8988T (cell line): ENCODE data around the gene CST9L.

Experiments
- DNase-seq: peaks from one replicate; pipeline ENCODE4 v3.0.0; 2011

Gene CST9L

DNA sequence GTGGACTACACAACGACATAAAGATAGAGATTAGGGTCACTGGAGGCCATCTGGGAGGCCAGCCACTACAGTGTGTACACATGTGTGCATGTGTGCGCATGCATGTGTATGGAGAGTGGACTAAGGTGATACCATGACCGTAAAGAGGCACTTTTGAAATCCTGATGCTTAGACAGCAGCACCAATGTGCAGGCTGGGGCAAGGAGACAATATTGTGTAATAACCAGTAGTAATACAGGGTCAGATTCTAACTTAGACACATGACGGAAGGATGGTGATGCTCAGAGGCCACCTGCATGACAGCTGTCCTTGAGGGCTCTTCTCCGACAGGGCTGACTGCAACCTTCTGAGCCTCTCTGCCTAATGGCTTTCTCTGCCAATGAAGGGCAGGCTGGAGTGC, 25.5 kb downstream of the CST9L start:
- DNase-seq: no peak

DNA sequence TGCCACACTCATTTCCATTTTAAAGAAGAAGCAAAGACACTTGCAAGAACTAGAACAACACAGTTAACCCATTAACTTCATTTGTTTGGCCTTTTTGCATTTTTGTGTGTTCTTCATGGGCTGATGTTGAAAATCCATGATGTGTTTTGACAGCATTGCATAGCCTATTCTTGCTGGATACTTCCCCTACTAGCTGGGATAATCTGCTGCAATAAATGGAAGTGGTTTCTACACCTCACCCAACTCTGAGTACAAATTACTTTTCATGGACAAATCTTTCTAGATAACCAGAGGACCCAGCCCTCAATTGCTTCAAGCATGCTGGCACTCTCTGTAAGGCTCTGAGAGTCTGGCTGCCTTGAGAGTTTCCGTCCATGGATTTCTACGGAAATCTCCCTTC, 26.5 kb downstream of the CST9L start:
- DNase-seq: no peak

DNA sequence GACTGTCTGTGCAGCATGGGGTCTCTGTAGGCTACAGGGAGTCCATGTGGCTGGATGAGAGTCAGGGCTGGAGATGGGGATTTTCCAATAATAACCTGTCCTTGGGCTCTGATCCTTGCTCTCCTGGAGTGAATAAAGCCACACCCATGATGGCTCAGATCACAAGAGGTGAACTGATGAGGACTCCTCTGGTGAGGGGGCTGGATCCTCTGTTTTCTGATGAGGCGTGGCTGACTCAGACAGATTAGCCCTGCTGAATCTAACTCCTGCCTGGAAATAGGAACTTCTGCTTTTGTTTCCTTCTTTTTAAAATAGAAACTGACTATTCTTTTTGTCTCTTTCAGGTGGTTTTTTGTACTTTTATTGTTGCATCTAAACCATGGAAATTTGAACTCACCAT, 27.0 kb downstream of the CST9L start:
- no peak for DNase-seq

DNA sequence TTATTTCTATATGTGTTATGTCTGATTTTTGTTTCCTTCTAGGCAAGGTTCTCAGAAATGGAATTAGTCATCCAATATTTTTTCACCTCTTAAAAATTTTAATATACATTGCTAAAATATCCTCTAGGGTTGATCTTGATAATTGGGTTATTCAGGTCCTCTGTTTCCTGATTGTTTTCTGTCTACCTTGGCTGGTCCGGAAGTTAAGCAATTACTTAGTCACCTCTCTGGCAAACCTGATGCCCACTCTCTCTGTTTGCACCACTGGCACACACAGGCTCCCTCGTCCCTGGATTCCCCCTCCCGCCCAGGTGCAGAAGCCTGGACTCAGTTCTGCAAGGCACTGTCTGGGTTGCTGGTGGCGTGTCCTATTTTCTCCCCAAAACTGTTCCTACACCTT, 27.7 kb downstream of the CST9L start:
- DNase-seq: no peak

DNA sequence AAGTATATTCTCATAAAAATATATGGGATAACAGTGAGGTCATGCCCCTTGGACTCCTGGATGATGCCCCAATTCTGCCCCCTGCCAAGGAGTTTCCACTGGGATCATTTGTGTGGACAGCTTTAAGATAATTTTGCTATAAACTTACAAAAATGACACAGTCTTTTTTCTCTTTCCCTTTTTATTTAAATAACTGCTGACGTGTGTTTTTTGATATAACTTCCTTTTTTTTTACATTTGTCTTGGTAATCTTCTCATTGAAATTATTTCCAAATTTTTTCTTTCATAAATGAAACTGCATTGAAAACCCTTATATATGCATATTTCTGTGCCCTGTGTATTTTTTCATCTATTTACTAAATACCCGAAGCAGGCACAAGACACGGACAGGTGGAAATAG, 31.3 kb downstream of the CST9L start:
- no peak for DNase-seq

DNA sequence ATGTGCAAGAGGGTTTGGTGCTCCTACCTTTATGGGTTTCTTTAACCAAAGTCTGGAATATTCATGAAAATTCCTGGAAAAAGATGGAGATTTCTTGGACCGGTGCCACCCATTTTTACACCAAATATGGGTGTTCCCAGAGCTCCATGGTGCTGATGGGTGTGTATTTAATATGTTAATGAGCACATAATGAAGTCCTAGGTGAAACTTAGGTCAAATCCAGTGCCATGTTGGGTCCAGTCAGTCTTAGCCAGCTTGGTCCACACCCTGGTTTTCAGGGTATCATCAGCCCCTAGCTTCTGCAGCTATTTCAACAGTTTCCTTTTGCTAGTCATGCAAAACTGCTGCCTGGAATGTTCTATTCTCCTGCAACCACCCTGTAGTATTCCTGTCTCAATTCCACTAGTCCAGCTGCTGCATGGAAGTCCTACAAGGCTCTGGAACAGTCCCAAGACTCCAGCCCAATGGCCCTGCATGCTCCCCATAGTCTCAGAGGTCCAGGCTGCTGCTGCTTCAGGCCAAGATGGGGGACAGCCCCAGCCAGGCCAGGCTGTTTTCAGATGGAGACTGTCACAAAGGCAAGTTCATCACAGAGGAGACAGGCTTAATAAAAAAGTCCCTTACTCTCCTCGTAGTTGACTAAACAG, 31.8 kb downstream of the CST9L start:
- no peak for DNase-seq

DNA sequence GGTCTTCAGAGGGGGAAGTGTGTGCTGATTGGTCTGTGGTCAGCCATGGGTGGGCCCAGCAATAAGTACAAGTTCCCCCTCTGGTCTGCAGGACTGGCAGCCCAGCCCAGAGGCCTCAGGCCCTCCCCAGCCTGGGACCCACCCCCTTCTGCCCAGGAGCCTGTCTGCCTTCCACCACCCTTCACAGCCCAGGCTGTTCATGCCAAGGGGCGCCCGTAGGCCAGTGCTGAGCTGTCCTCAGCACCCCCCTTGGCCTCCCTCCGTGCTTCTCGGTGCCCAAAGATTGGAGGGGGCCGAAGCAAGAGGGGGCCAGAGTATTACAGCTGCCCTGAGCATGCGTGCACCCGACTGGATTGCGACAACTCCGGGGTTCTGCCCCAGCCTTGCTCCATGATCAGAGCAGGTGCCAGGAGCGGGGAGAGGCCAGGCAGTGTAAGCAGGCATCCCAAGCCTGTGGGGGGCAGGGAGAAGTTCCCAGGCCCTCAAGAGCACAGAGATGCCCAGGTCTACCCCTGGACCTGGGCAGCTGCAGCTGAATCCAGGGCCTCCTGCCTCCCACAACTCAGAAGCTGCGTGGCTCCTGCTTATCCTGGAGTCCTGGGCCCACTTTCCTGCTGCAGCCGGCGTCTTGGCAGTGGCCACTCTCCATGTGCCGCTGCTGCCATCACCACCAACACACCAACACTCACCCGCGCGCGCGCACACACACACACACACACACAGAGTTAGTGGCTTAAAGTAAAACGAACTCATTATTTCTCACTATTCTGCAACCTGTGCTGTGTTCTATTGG, 33.3 kb downstream of the CST9L start:
- no peak for DNase-seq

DNA sequence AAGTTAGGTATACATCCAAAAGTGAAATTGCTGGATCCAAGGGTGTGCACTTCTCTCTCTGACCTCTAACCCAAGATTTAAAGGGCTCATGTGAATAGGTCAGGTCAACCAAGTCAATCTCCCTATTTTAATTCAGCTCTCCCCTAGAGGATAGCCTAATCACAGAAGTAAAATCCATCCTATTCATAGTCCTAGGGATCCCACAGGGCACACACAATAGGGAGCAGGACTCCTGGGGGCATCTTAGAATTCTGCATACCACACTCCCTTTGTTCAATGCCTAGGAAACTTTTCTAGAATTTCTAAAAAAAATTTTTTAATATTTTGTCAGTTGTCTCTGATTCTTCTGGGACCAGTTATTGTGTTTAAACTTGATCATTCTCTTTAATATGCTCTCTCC, 35.1 kb downstream of the CST9L start:
- no peak for DNase-seq

DNA sequence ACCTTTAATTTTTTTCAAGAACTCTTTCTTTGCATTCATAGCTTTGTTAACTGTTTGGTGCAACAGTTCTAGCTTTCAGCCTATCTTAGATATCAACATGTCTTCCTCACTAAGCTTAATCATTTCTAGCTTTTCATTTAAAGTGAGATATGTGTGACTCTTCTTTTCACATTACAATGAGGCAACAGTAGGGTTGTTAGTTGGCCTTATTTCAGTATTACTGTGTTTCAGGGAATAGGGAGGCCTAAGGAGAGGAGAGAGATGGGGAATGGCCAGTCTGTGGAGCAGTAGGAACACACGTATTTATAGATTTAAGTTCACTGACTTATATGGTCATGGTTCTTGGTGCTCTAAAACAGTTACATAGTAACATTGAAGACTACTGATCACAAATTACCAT, 35.8 kb downstream of the CST9L start:
- DNase-seq: no peak

DNA sequence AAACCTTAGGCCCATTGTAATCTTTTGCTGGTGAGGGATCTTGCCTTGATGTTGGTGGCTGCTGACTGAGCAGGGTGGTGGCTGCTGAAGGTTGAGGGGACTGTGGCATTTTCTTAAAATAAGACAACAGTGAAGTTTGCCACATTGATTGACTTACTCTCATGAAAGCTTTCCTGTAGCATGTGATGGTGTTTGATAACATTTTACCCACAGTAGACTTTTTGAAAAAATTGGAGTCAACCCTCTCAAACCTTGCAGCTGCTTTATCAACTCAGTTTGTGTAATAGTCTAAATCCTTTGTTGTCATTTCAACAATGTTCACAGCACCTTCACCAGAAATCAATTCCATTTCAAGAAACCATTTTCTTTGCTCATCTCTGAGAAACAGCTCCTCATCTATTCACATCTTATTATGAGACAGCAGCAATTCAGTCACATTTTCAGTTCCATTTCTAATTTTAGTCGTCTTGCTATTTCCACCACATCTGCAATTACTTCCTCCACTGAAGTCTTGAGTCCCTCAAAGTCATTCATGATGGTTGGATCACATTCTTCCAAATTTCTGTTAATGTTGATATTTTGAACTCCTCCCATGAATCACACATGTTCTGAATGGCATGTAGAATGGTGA, 37.2 kb downstream of the CST9L start:
- DNase-seq: no peak

DNA sequence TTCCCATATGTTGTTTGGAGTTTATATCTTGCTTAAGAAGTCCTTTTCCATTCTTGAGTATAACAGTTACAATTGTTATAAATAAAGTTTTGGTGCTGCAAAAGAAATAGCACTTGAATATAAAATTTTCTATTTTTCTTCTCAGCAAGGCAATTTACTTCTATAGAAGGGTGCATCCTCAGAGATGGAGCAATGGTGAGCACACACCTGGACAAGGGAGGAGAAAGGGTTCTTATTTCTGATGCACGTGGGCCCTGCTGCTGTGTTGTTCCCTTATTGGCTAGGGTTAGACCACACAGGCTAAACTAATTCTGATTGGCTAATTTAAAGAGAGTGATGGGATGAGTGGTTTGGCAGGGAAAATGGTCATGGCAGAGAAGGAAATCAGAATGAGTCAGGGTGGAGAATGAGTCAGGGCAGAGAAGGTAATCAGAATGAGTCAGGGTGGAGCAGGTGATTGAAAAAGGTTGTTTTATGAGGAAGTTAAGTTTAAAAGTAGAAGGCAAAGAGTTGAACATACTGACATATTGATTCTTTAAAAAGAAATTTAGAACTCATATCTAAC, 39.3 kb downstream of the CST9L start:
- DNase-seq: no peak

DNA sequence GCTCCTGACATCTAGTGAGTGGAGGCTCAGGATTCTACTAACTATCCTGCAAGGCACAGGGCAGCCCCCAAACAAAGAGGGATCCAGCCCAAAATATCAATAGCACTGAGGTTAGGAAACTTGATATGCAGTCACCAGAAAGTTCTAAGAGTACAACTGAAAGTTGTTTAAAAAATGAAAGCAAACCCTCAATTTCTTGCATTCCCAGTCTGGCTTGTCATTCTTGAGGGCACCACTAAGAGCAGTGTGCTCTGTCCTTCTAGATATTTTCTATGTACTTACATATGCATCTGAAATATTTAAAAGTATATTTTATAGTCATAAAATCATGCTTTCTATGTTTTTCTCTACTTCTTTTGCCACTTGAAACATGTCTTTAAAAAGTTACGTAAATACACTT, 41.4 kb downstream of the CST9L start:
- no peak for DNase-seq

DNA sequence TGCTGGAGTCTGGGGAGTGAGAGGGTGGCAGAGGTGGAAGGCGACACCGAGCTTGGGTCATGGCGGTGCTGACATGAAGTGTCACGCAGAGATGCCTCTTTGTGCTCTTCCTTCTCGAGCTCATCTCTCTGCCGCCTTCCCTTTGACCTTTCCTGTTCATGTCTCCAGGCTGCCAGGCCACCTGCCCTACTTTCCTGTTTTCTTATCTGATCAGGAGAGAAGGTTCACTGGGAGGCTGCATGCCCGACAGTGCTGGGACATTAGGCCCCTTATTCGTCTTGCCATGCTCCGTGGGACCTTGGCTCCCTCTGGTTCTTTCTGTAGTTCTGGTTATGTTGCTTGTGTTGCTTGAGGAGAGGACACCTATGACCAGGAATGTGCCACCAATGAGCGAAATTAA, 44.1 kb downstream of the CST9L start:
- no peak for DNase-seq

DNA sequence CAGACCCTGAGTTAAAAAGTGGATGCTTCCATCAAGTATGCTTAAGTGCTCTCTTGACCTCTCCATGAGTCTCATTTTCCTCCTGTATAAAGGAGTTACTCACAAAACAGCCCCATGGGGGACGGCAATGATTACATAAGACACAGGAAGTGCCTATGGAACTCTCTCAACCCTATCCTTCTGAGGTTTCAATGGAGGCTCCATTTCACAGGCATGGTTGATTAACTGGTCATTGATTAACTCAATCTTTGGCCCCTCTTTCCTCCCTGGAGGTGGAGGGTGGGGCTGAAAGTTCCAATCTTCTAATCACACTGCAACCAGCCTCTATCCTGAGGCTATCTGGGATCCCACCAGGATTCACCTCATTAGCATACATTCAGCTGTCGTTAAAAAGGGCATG, 48.1 kb downstream of the CST9L start:
- DNase-seq: no peak

DNA sequence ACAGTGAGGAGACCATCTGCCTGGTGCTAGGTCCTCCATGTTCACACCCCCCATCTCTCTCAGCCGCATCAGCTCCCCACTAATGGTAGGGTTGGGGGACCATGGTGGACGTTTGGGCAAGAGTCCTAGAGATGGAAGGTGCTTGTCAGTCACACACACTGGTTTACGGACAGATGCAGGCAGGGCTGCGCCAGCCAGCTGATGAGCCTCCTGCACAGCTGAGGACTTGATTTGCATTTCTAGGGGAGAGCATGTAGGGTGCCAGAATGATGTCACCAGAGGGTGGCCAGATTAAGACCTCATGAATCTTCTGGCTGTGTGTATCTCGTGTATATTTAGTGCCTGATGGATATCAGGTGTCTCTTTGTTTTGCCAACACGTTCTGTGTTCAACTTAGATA, 48.7 kb downstream of the CST9L start:
- DNase-seq: no peak

DNA sequence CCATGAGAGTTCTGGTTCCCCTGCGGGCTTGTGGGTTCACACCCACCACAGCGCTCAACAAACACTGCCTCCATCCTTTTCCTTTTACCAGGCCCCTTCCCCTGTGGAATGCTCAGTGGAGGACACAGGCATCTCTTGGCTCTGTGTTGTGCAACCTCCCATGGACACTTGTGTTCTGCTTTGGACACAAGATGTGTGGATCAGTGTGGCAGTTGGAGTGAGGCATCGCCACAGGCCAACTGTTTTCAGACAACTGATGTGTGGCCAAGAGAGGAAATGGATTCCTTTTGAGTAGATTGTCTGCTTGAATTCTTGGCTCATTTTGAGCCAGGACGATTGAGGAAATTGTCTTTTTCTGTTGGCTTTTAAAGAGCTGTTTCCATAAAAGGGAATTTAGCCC, 50.6 kb downstream of the CST9L start:
- no peak for DNase-seq

DNA sequence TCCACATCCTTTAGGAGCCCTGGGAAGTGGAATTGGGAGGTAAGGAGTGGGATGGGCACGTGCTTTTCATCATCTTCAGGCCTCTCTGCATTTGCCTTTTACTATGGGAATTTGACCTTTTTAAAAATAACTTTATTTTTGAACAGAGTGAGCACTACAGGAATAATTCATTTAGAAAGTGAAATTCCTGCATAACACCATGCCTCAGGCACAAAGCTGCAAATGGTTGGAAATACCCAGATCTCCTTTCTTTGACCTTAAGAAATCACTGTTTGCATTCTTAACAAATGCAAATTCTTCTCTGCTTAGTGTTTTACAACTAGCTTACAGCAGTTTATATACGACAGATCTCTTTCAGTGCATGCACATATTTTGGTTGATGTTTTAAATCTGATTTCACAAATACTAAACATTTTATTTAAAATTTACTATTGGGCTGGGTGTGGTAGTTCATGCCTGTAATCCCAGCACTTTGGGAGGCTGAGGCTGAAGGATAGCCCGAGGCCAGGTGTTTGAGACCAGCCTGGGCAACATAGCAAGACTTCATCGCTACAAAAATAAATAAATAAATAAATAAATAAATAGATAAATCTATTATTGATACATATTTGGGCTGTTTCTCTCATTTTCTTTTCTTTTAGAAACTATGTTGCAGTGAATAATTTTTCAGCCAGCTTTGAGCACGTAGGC, 52.9 kb downstream of the CST9L start:
- no peak for DNase-seq

DNA sequence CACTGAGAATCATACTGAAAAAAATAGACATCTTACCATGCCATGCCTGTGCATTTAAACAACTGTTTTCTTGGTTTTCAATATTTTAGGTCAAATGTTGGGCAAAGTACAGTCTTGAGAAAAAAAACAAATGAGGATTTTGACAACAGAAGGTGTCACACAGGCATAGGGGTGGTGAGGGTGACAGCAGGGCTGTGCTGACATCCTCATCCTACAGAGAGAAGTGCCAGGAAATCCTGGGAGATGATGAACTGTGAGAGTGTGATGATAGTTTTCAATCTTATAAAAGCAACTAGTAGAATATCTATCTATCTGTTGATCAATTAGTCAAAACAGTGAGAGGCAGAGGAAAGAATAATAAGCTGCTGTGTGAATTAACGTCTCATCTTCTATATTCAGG, 53.4 kb downstream of the CST9L start:
- no peak for DNase-seq
